Tibial nerve (tissue), 4 donors: ENCODE data around the gene KCNN4.

ENCODE experiments used
- CTCF ChIP-seq, 5 experiments: fragments of 200-600 bp in 3 of 5; fragments of 450-650 bp in 2 of 5; sonication (generic) in 3 of 5; IDR thresholded peaks; one replicate each; pipeline ENCODE4 v1.5.1; 2016 to 2019; ENCODE audit warnings: antibody characterized with exemption in 5 of 5, mild to moderate bottlenecking in 3 of 5, moderate library complexity in 2 of 5
- EP300 ChIP-seq, 2 donors: sonication (generic); formaldehyde crosslinking; IDR thresholded peaks; one replicate each; pipeline ENCODE4 v1.6.1; 2017; ENCODE audit warnings: antibody characterized with exemption in 2 of 2, mild to moderate bottlenecking in 1 of 2
- POLR2A ChIP-seq, 2 donors: fragments of 450-650 bp; IDR thresholded peaks; one replicate each; pipeline ENCODE4 v1.6.1; 2017; ENCODE audit warnings: antibody characterized with exemption in 2 of 2, mild to moderate bottlenecking in 2 of 2, moderate library complexity in 2 of 2

GRCh38 chr19:43818500-43818899 is 37.7 kb upstream of the KCNN4 start:
- TF ChIP-seq EP300 (IDR thresholded peaks at IDR 0.05), result no peak
- TF ChIP-seq POLR2A (IDR thresholded peaks at IDR 0.05), result no peak
- no peak for TF ChIP-seq CTCF (IDR thresholded peaks at IDR 0.05)
